HT-29 (cell line): ENCODE measurements around the gene VAV3. TPM values are rescaled to one million over a fixed set of nuclear protein-coding genes. Genes with fewer than 3 reads are reported as not detected.

Source experiments
- DNase-seq: peaks from one replicate; pipeline ENCODE4 v3.0.0-alpha.2; 2015; ENCODE audit warnings: low spot score
- total RNA-seq: library from RNA; depleted of rRNA; stranded (reverse); fragments of >200 nt; shearing (Covaris generic); gene quantifications from 2 replicates; pipeline ENCODE4 v1.2.3, GENCODE V29; 2014

Gene VAV3
- total RNA-seq, 1 experiment from 2014 or later: 1.7 TPM

DNA sequence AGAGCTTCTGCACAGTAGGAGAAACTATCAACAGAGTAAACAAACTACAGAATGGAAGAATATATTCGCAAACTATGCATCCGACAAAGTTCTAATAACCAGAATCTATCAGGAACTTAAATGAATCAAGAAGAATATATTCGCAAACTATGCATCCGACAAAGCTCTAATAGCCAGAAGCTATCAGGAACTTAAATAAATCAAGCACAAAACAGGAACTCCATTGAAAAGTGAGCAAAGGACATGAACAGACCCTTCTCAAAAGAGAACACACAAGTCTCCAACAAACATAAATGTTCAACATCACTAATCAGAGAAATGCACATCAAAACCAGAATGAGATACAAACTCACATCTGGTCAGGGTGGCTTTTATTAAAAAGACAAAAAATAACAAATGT is 126.9 kb downstream of the VAV3 start:
- no peak for DNase-seq

DNA sequence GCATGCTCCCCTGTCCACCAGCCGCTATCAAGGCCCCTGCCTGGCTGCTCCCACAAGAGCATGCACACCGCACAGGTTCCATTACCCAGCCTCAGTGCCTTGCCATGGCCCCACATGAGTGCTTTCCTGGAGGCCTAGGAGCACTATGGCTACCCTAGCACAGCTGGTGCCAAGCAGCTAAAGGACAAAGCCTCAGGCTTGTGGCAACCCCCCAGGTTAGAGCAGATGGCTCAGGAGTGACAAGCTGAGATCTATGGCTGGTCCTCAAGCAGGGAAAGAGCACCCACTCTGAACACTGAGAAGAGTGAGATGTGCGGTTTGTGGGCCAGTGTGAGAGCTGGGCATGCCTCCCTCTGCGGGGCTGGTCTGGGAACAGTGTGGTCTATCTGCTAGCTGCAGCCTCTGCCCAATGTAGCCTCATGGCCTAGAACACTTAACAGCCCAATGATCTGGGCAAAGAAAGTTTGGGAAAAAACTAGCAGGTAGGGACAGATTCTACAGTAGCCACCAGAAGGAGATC is 129.8 kb downstream of the VAV3 start:
- no peak for DNase-seq

DNA sequence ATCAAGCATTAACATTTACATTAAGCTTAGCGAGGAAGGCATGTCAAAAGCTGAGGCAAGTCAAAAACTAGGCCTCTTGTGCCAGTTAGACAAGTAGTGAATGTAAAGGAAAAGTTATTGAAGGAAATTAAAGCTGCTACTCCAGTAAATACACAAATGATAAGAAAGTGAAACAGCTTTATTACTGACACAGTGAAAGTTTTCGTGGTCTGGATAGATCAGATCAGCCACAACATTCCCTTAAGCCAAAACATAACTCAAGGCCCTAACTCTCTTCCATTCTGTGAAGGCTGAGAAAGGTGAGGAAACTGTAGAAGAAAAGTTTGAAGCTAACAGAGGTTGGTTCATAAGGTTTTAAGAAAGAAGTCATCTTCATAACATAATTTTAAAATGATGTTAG is 131.9 kb downstream of the VAV3 start:
- no peak for DNase-seq

DNA sequence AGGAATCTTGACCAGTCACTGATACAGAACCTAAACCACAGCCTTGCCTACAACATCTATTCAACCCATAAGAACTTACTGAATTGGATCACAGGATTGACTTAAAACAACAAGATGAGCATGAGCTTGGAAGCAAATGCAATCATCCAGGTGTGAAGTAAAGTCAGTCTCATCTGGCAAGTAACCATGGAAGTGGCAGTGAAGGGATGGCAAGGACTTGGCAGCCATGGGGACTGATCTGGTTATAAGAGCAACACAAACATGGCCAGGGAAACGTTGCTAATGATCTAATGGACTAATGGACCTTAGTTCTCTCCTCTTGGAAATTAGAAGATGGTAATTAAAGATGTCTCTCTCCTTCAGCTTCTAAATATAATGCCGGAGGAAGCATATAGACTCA is 133.1 kb downstream of the VAV3 start:
- DNase-seq: no peak

DNA sequence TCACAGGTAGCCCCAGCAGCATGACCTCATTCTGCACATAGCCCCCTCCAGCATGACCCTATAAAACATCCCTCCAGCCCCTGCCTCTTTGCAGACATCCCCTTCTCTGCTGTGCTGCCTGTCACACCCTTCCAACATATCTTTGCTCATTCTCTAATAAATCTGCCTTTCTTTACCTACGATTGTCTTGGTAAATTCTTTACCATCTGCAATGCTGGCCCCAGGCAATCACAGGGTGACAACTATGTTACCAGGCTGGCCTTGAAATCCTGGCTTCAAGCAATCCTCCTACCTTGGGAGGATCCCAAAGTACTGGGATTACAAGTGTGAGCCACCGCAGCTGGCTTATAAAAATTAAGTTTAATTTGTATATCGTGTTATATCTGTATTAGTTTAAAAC is 134.5 kb downstream of the VAV3 start:
- no peak for DNase-seq

DNA sequence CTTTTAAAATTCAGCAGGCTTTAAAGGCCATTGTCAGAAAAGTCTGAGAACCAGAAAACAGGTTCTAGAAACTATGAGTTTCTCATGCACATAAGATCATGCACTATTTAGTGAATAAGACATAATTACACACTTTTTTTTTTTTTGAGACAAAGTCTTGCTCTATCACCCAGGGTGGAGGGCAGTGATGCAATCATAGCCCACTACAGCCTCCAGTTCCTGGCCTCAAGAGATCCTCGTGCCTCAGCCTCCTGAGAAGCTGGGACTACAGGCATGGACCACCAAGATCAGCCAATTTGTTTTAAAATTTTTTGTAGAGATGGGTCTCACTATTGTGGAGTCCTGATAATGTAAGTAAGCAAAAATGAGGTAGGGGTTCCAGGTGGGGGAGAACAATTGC is 134.9 kb downstream of the VAV3 start:
- DNase-seq: no peak

DNA sequence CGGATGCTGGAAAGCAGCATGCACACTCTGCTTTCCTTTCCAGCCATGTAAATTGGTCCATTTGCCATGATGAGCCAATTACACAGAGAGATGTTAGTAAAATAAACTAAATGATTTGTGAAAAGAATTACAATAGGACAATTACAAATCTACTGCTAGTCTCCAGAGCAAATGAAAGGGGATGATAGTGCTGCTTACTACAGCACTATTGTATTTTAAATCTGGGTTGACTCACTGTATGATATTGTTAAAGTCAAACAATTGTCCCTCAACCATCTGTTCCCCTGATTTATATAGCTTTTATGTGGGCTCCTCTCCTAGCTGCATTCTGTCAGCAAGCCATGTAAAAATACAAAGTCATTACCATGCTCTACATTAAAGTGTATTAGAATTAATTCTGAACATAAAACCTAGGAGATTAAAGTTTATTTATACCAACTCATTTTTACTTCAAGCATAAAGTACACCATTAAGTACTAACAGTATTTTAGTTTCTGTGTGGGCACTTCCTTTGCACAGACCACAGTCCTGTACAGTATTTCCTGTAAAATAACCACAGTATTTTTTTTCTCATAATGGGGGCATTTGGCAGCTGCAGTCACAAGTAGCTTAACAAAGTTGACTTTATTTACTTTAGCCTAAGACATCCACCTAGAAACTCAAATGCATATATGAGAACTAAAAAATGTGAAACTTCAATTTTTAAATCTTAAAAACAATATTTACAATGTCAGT is 135.8 kb downstream of the VAV3 start:
- no peak for DNase-seq

DNA sequence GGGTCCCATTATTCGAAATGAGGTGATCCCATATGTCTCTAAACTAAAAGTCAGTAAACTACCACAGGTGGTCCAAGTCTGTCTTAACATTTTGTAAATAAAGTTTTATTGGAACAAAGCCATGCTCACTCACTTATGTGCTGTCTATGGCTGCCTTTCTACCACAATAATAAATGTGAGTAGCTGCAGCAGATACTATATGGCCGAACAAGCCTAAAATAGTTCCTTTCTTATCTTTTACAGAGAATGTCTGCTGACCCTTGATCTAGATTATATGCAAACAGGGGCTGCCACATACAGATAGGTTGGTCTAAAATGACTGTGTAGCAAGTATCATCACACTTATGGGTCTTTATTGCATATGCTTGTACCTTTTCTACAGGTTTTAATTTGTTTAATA is 140.0 kb downstream of the VAV3 start:
- DNase-seq: no peak

DNA sequence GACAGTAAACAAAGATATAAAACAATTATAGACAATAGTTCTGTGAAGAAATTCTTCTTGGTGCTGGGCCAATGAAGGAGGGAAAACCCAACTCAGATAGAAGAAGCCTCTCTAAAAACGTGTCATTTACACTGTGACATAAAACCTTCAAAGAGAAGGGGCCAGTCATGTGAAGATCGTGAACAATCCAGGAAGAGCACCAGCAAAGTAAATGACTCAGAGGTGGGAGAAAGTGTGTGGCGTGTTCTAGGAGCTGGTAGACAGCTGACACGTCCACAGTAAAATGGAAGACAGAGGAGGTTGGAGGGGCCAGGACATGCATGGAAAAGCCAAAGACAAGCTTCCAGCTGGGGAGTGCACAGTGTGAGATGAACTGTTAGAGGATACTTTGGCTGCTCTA is 143.6 kb downstream of the VAV3 start:
- DNase-seq: no peak

DNA sequence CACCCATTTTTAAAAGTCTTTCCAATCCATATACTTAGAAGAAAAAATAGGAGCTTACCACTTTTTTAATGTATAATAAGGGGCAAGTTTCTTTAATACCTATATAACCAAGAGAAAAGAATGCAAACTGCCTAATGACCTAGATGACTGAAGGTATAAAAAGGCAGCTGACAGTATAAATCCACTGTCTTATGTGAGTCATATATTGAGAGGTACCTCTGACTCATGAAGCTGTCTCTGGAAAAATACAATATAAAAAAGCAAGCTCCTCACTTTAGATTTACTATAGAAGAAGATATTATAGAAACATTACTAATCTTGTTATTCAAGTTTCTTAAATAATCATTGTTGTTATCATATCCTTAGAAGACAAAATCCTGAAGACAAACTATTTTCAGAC is 144.2 kb downstream of the VAV3 start:
- DNase-seq: no peak

DNA sequence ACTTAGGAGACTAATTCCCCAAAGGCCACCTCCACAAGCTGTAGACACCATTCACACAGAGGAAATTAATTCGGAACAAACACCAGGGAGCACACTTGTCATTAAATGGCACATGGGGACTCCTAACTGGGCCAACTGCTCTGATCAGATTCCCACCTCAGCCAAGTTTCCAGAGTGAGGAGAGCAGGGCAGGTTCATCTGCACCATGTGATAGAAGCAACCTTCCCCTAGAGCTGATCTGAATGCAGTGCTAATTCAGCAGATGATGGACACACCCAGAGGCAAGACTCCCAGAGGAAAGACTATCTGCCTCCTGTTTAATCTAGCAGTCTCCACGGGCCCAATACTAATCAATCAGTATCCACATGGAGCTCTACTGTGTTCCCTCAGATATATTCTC is 147.0 kb downstream of the VAV3 start:
- no peak for DNase-seq

DNA sequence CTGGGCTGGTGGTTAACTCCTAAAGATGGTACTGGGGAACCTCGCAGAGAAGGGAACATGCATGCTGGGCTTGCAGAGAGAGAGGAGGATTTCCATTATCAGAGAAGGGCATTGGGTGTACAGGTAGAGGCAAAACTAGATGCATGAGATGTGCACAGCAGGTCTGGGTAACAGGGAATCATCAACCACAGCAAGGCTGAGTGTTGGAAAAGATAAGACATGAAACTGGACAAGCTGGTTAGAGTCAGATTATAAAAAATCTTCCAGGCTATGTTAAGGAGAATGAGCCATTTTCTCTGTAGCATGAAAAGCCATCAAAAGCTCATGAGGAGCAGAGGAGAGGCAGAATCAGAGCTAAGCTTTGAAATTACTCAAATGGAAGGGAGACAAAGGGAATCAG is 147.8 kb downstream of the VAV3 start:
- no peak for DNase-seq

DNA sequence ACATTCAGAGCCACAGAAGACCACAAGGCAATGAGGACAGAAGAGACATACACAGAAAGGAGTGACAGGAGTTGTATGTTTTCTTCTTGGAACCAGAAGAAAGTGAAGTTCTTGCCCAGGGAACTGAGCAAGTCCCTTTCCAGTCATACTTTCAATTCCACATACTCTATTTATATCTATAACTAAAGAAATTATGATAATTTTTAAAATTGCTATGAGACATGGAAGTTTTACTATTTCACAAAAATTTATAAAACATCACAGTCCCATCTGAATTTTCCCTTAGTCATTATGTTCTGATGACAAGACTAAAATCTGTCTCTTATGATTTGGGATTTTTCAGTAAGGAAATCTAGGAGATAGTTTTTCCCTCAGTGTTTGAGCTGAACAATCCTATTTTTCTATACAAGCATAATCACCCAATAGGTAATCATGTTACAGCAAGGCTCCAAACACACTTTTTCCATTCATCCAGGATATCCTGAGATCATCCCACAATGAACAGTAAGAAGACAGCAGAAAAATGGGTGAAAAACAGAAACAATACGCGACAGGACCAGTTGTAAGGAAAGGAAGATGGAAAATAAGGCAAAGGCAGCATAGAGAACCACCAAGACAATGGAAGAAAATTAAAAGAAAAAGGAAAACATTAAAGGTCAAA is 154.6 kb downstream of the VAV3 start:
- DNase-seq: no peak

DNA sequence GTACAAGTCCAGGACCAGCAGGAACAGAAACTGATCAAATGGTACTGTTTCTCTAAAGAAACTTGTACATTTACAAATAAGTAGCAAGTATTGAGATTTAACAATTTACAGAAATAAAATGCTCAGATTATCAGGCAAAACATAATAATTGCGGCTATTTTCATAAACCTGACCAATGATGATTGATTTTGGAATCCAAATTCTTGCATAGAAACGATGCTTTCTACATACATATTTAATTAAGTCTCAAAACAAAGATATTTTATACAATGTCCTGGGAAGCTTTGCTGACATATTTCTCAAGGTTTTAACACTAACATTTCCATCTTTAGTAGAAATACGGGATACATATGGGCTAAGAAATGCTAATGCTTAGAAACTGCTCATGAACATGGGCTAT is 157.1 kb downstream of the VAV3 start:
- DNase-seq: no peak

DNA sequence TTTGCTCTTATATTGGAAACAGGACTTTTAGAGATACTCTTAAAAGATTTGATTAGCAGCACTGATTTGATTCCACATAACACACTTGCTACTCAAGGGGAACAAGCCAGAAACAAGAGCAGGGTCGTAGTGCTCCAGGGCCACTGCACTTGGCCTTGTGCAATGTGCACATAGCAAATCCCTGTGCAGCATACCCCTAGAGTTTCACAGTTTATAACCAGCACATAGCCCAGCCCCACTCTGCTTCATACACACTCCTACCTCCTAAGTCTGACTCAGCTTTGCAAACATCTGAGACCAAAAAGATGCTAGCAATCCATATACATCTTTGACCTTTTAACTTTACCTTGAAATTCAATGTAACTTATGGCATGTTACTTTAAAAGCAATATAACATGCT is 157.6 kb downstream of the VAV3 start:
- no peak for DNase-seq

DNA sequence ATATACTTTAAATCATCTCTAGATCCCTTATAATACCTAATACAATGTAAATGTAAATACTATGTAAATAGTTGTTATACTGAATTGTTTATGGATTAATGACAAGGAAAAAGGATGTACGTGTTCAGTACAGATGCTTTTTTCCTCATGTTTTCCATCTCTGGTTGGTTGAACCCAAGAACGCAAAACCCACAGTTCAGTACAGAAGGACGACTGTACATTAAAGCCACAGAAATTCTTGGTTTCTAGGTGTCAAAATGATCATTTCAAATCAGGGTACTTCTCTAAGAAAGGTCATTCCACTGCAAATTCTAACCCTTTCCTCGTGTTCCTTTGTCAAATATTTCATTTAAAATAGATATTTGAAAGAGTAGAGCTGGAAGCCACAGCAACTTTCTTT is 158.1 kb downstream of the VAV3 start:
- DNase-seq: no peak

DNA sequence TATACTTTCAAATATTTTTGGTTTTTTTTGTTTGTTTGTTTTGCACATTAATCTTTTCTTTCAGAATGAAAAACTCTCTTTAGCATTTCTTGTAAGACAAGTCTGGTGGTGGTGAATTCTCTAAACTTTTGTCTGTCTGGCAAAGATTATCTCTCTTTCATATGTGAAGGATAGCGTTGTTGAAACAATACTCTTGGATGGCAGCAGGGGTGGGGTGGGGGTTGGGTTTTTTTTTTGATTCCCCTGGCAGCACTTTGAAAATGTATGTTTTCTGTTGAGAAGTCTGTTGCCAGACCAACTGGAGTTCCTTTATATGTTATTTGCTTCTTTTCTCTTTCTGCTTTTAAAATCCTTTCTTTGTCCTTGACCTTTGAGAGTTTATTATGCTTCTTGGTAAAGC is 160.2 kb downstream of the VAV3 start:
- no peak for DNase-seq

DNA sequence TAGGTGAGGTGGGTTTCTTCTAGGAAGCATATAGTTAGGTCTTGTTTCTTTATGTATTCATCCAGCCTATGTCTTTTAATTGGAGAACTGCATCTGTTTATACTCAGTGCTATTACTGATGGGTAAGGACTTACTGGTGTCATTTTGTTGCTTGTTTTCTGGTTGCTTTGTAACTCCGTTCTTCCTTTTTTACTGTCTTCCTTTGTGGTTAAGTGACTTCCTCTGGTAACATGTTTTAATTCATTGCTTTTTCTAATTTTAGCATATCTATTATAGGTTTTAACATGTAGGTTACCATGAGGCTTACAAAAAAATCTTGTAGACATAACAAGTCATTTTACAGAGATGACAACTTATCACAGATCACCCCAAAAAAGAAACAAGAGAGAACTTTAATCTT is 160.8 kb downstream of the VAV3 start:
- DNase-seq: no peak

DNA sequence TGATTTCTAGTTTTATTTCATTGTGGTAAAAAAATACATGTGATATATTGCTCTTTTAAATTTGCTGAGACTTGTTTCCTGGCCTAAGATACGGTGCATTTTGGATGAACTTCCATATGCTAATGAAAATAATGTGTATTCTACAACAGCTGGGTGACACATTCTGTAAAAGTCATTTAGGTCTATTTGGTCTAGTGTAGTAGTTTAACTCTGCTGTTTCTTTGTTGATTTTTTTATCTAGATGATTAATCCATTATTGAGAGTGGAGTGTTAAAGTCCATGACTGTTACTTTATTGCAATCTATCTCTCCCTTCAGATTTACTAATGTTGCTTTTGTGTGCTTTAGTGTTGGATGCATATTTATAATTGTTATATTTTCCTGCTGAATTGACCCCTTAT is 161.4 kb downstream of the VAV3 start:
- no peak for DNase-seq

DNA sequence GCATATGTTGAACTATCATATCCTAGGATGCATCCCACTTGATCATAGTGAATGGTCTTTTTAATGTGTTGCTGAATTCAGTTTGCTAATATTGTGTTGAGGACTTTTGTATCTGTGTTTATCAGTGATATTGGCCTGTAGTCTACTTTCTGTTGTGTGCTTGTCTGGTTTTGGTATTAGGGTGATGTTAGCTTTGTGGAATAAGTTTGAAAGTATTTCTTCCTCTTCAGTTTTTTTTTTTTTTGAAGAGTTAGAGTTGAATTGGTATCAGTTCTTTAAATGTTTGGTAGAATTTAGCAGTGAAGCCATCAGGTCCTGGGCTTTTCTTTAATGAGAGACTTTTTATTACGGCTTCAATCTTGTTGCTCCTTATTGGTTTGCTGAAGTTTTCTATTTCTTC is 162.3 kb downstream of the VAV3 start:
- no peak for DNase-seq

DNA sequence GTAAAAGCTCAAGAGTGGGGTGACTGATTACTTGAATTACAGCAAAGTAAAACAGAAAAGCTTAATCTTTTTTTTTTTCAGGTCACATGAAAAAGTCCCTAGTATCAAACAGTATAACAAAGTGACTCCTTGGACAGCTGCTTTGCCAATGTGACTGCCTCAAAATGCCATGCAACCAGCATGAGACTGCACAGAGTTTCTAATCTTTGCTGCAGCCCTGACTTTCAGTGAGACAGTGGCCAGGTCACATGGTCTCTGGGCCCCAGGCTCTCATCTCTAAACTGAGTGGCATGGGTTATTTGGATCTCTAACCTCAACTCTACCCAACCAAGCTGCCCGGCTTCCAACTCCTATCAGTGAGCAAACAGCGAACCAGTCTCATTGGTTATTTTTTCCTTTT is 169.0 kb downstream of the VAV3 start:
- DNase-seq: no peak

DNA sequence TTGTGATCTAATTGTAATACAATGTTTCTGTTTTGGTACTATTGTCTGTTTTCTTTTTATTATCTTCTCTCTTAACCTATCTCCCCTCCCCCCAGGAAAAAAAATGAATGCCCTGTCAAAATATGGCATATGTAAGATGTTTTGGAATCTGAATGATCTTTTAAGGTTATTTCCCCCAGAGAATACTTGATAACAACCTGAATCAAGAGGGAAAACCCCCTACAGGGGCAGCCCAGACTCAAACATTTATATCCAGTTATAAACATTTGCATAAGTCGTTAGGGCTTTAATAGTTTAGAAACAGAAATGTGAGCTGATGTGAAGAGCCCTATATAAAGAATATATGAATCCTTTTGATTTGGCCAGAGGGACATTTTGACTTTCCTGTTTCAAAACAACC is 169.5 kb downstream of the VAV3 start:
- no peak for DNase-seq

DNA sequence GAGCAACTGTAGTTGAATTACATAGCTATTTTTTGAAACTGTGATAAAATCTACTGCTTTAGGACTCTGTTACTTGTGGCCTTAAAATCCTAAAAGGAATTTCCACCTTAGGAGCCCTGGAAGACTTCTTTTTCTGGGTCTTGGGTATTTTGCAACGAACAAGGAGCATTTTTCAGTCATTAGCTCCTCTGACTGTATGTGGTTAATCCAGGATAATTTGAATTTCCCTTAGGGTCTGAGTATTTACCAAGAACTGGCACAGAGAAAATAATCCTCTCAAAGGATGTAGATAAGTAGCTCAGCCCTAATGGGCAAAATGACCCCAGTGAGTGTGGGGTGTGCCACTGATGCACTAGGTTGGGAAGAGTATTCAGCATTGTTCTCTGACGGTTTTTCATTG is 170.4 kb downstream of the VAV3 start:
- no peak for DNase-seq
